Spleen (tissue), 11 donors: Measurements from ENCODE around the gene SAP30. TPM values are rescaled to one million over a fixed set of nuclear protein-coding genes. Genes with fewer than 3 reads are reported as not detected.
A peak's percentile ranks its signal among the peaks of the same experiment; 100 is the strongest.

Source experiments
- DNase-seq: peaks from one replicate; pipeline ENCODE4 v3.0.0-alpha.2; 2020
- H3K27ac ChIP-seq, 8 donors: fragments of 200-600 bp; sonication (generic) in 7 of 8; 1 replicate in 4 of 8; 2 replicates in 4 of 8; pipeline versions ENCODE4 v1.5.0 to v1.8.0; 2016 to 2021; ENCODE audit warnings: inconsistent platforms in 4 of 8, mild to moderate bottlenecking in 4 of 8, moderate library complexity in 1 of 8
- H3K27me3 ChIP-seq, 7 donors: fragments of 200-600 bp; sonication (generic) in 6 of 7; replicated peaks in 1 of 7; 1 replicate in 4 of 7; 2 replicates in 3 of 7; pipeline versions ENCODE4 v1.5.0 to v1.8.0; 2016 to 2021; ENCODE audit warnings: inconsistent platforms in 3 of 7, mild to moderate bottlenecking in 1 of 7
- H3K36me3 ChIP-seq, 6 donors: fragments of 200-600 bp; sonication (generic) in 5 of 6; 1 replicate in 4 of 6; 2 replicates in 2 of 6; pipeline versions ENCODE4 v1.5.0 to v1.8.0; 2016 to 2021; ENCODE audit warnings: inconsistent platforms in 2 of 6
- H3K4me1 ChIP-seq, 6 donors: fragments of 200-600 bp; sonication (generic) in 5 of 6; 1 replicate in 3 of 6; 2 replicates in 3 of 6; pipeline versions ENCODE4 v1.5.0 to v1.8.0; 2016 to 2021; ENCODE audit warnings: inconsistent platforms in 3 of 6
- H3K4me3 ChIP-seq, 8 donors: fragments of 200-600 bp; sonication (generic) in 7 of 8; 1 replicate in 4 of 8; 2 replicates in 4 of 8; pipeline versions ENCODE4 v1.5.0 to v1.8.0; 2016 to 2021; ENCODE audit warnings: inconsistent platforms in 4 of 8, mild to moderate bottlenecking in 4 of 8, moderate library complexity in 2 of 8
- H3K9me3 ChIP-seq, 8 donors: fragments of 200-600 bp; sonication (generic) in 7 of 8; 1 replicate in 4 of 8; 2 replicates in 4 of 8; pipeline versions ENCODE4 v1.5.0 to v1.8.0; 2016 to 2021; ENCODE audit warnings: inconsistent platforms in 4 of 8
- POLR2A ChIP-seq, 3 donors: fragments of 450-650 bp; IDR thresholded peaks; one replicate each; pipeline ENCODE4 v1.5.1; 2017; ENCODE audit warnings: antibody characterized with exemption in 3 of 3, mild to moderate bottlenecking in 1 of 3
- POLR2AphosphoS5 ChIP-seq, 3 donors: sonication (generic); formaldehyde crosslinking; IDR thresholded peaks; one replicate each; pipeline ENCODE4 v1.5.1; 2017; ENCODE audit warnings: antibody characterized with exemption in 3 of 3
- WGBS, 5 donors: extraction: QIAGEN DNeasy Blood & Tissue Kit in 3 of 5; methylation state at CpG; one replicate each; pipeline versions ENCODE4 v1.1.5 to v1.1.7; 2013 to 2018; 5-methylcytosine and 5-hydroxymethylcytosine counted together
- intact Hi-C: fragments of 100-400 bp; cut with DNase I; formaldehyde crosslinking; loops from one replicate; pipeline ENCODE4 v1.15.0; 2023; ENCODE audit warnings: low total_unique reads
- polyA plus RNA-seq, 3 donors: library from polyadenylated mRNA; stranded (reverse); fragments of 200-250 nt; gene quantifications; one replicate each; pipeline ENCODE4 v1.2.1, GENCODE V29; 2013
- total RNA-seq, 7 donors: library from RNA; depleted of rRNA in 3 of 7; stranded (reverse); fragments of >200 nt in 3 of 7; fragmentation: NEBNext Ultra II Directional in 4 of 7; extraction: Animal tissue kit (Norgen Biotek cat#: 25700) in 4 of 7; gene quantifications; one replicate each; pipeline versions ENCODE4 v1.1.0 to v1.2.1, GENCODE V29; 2016 to 2021
- TF ChIP-seq, protein P1 (sequence below), 11 experiments: fragments of 200-600 bp in 7 of 11; fragments of 450-650 bp in 4 of 11; sonication (generic) in 4 of 11; IDR thresholded peaks in 8 of 11; conservative IDR thresholded peaks in 3 of 11; 1 replicate in 7 of 11; 2 replicates in 4 of 11; pipeline versions ENCODE4 v1.4.0 to v1.8.0; 2016 to 2021; ENCODE audit warnings: antibody characterized with exemption in 11 of 11, inconsistent platforms in 4 of 11, mild to moderate bottlenecking in 1 of 11
- donor health status: healthy with polysubstance abuse.
- donor health status: DM: no; HTN: no; CAD: no; lungs with moderate emphysema.
- donor health status: DM: no; HTN: no; CAD: no.
- donor health status: Bipolar disorder and iron deficiency.
- donor health status: healthy.
- donor health status: DM: no; HTN: no; CAD: no.
- donor health status: DM: yes; HTN: yes; CAD: no.

SAP30 gene
- total and polyA plus RNA-seq, 10 donors: 2.7 to 43.2 (median 11.9) TPM

GRCh38 chr4:173360587-173361221 lies 10.1 kb upstream of the SAP30 start:
- 58 to 70% (median 64%) methylated on average over 5 of the region's 5 CpGs for WGBS, 5 donors
- no peaks in the 10 kb centered on the region for H3K36me3 ChIP-seq
- H3K27me3 ChIP-seq: no peaks in the 10 kb centered on the region
- H3K9me3 ChIP-seq: no peaks in the 10 kb centered on the region
- DNase-seq: no peak
- no peak for TF ChIP-seq POLR2AphosphoS5 (IDR thresholded peaks at IDR 0.05)
- TF ChIP-seq, protein P1, sequence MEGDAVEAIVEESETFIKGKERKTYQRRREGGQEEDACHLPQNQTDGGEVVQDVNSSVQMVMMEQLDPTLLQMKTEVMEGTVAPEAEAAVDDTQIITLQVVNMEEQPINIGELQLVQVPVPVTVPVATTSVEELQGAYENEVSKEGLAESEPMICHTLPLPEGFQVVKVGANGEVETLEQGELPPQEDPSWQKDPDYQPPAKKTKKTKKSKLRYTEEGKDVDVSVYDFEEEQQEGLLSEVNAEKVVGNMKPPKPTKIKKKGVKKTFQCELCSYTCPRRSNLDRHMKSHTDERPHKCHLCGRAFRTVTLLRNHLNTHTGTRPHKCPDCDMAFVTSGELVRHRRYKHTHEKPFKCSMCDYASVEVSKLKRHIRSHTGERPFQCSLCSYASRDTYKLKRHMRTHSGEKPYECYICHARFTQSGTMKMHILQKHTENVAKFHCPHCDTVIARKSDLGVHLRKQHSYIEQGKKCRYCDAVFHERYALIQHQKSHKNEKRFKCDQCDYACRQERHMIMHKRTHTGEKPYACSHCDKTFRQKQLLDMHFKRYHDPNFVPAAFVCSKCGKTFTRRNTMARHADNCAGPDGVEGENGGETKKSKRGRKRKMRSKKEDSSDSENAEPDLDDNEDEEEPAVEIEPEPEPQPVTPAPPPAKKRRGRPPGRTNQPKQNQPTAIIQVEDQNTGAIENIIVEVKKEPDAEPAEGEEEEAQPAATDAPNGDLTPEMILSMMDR (IDR thresholded peaks at IDR 0.05 in 8 of 11, conservative IDR thresholded peaks at IDR 0.05 in 3 of 11): no peak
- TF ChIP-seq POLR2A (IDR thresholded peaks at IDR 0.05): no peak
- intact Hi-C loops: no loop called here
- H3K27ac ChIP-seq: no peak overlapping the region
- H3K4me3 ChIP-seq: no peak overlapping the region
- peaks cover 0 to 3% (median 0%) of the 10 kb centered on the region in 6 donors for H3K4me1 ChIP-seq

DNA sequence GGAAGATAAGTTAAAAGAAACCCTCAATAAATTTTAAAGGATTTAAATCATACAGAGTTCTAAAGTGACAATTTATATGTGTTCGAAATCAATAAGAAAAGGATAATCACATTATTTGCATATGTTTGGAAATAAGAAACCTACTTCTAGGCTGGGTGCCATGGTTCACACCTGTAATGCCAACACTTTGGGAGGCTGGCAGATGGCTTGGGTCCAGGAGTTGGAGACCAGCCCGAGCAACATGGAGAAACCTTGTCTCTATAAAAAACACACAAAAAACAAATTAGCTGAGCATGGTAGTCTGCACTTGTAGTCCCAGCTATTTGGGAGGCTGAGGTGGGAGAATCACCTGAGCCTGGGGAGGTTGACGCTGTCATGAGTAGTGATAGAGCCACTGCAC lies 8.1 kb upstream of the SAP30 start:
- intact Hi-C loops: no loop called here
- Histone ChIP-seq H3K9me3 (no peaks in the 10 kb centered on the region), H3K4me1 (peaks cover 0 to 7% (median 4%) of the 10 kb centered on the region in 6 donors), H3K4me3 (no peak overlapping the region), H3K36me3 (no peaks in the 10 kb centered on the region), H3K27me3 (no peaks in the 10 kb centered on the region), H3K27ac (no peak overlapping the region)
- DNase-seq: no peak
- TF ChIP-seq POLR2AphosphoS5 (IDR thresholded peaks at IDR 0.05) (no peak), POLR2A (IDR thresholded peaks at IDR 0.05) (no peak)
- TF ChIP-seq, protein P1 (IDR thresholded peaks at IDR 0.05 in 8 of 11, conservative IDR thresholded peaks at IDR 0.05 in 3 of 11): no peak
- 91 to 98% (median 96%) methylated on average over 3 of the region's 3 CpGs for WGBS, 5 donors

- intact Hi-C loops: no loop called here
- Histone ChIP-seq H3K4me3 (no peak overlapping the region), H3K27ac (no peak overlapping the region), H3K36me3 (no peaks in the 10 kb centered on the region), H3K4me1 (peaks cover 0 to 25% (median 19%) of the 10 kb centered on the region in 6 donors), H3K27me3 (no peaks in the 10 kb centered on the region), H3K9me3 (no peaks in the 10 kb centered on the region)
- TF ChIP-seq POLR2A (IDR thresholded peaks at IDR 0.05) (no peak), POLR2AphosphoS5 (IDR thresholded peaks at IDR 0.05) (no peak)
- TF ChIP-seq, protein P1 (IDR thresholded peaks at IDR 0.05 in 8 of 11, conservative IDR thresholded peaks at IDR 0.05 in 3 of 11): no peak
- 19 to 31% (median 26%) methylated on average over 2 of the region's 2 CpGs for WGBS, 5 donors
- no peak for DNase-seq
Measured at GRCh38 chr4:173365359-173365996, 5.3 kb upstream of the SAP30 start.

- Histone ChIP-seq H3K36me3 (no peaks in the 10 kb centered on the region), H3K27ac (peak overlapping the region in 2 of 8 donors; percentile 16 to 24), H3K4me1 (peaks cover 0 to 34% (median 21%) of the 10 kb centered on the region in 6 donors), H3K4me3 (no peak overlapping the region), H3K9me3 (no peaks in the 10 kb centered on the region), H3K27me3 (peaks cover 0 to 1% (median 0%) of the 10 kb centered on the region in 7 donors)
- no peak for DNase-seq
- TF ChIP-seq POLR2A (IDR thresholded peaks at IDR 0.05) (no peak), POLR2AphosphoS5 (IDR thresholded peaks at IDR 0.05) (no peak)
- TF ChIP-seq, protein P1 (IDR thresholded peaks at IDR 0.05 in 8 of 11, conservative IDR thresholded peaks at IDR 0.05 in 3 of 11): no peak
- intact Hi-C loops: no loop called here
Measured at GRCh38 chr4:173367285-173367684, 3.5 kb upstream of the SAP30 start.
